UCSD-AML1 (cell line): ENCODE measurements around the gene DACH1.

ENCODE experiments used
- DNase-seq: peaks from one replicate; lab custom pipeline; 2025; ENCODE audit not compliant: unreplicated experiment; lab: John Stamatoyannopoulos, UW

Gene DACH1

DNA sequence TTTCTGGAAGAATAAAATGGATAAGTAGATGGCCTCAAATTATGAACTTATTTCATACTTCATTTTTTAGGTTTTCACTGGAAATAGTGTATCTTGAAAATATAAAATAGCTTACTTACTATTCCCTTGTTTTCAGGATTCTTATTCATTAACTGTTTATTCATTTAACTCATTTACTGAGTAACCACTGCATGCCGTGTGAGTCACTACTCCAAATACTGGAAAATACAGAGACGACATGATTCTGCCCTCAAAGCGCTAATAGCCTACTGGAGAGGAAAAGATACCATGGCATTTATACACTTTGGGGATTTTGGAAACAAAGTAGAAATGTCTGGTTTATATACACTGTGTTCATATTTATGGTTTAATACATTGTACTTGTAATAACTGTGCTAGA is 270.9 kb downstream of the DACH1 start:
- no peak for DNase-seq

DNA sequence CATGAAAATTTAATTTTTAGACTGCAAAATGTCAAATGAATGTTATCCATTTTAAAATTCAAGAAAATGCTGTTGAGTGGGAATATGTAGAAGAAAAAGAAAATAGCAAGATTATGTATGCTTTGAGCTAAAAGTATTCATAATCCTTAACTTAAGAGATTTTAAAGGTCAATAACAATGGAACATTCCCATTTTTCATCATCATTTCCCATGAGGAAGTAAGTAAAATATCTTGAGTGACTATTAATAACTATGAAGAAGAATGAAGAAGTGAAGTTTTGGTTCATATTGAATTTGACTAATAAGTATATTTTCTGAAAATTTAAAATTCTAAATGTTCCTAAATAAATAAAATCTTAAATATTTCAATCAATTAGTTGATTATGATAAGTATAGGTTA is 273.4 kb downstream of the DACH1 start:
- no peak for DNase-seq

DNA sequence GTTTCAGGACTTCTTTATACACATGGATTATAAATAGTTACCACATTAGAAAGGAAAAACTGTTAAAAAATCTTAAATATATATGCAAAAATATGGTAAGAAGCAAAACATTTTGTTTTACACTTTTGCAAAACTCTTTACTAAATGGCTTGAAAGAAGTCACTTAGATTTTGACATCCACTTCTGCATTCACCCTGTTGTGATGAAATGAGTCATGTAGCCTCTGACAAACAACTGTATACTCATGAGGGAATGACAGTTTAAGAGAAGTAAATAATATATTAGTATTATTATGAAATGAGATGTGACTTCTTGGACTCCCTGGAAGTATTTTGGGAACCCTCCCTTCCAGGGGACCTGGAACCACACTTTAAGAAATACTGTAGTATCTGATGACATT is 275.6 kb downstream of the DACH1 start:
- DNase-seq, result no peak

DNA sequence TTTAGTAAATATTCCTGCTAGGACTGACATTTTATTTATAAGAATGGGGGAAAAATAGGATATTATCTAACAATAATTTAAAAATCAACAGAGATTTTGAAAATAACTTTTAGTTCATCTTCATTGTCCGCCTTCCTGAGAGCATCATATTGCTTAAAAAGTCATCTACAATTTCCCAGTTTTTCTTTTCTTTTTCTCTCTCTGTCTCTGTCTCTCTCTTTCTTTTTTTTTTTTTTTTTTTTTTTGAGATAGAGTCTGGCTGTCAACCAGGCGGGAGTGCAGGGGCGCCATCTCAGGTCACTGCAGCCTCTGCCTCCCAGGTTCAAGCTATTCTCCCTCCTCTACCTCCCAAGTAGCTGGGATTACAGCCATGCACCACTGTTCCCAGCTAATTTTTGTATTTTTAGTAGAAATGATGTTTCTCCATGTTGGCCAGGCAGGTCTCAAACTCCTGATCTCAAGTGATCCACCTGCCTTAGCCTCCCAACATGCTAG is 276.3 kb downstream of the DACH1 start:
- no peak for DNase-seq

DNA sequence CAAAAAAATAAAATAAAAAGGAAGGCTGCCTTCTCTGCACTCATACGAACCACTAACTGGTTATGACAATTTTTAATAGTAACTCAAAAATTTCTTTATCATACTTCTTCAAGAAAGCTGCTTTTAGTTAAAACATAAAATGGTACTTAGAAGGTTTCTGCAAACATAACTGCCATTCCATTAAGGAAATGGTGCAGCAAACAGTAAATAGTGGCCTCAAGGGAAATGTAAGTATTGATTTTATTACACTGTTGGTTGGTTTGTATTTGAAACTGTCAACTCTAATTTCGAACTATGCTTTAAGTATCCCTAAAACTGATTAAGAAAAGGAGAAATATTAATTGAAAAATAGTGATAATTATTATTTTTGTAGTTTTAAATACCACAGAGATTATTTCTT is 278.0 kb downstream of the DACH1 start:
- no peak for DNase-seq

DNA sequence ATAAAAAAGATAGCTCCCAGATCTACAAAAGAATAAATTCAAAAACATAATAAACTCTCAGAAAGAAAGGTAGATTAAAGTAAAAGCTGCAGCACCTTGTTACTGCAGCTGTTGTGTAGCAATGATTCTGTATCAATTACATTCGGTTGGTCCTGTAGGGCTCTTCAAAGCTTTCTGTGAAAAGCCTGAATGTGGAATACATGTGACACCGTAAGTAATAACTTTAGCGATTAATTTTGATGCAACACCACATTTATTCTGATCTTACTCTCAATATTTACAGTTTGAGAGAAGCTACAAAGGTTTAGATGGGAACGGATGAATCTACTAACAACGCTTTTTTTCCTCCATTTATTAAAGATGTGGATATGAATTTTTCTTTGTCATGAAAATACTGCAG is 279.2 kb downstream of the DACH1 start:
- DNase-seq, result no peak

DNA sequence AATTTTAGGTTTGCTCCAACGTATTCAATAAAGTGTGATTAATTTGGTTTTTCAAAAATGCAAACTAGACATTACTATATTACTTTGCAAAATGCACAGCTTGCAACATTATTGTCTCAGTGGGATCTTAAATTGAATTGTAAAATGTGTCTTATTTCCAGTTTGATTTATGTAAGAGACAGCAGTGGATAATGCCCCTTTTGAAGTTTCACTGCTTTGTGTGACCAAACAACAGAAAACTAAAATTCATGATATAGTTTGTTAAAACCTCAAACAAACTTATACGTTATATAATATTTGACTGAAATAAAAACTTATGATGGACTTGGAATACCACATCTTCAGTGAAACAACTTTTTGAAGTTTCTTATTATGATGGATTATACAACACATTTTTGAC is 279.8 kb downstream of the DACH1 start:
- no peak for DNase-seq

DNA sequence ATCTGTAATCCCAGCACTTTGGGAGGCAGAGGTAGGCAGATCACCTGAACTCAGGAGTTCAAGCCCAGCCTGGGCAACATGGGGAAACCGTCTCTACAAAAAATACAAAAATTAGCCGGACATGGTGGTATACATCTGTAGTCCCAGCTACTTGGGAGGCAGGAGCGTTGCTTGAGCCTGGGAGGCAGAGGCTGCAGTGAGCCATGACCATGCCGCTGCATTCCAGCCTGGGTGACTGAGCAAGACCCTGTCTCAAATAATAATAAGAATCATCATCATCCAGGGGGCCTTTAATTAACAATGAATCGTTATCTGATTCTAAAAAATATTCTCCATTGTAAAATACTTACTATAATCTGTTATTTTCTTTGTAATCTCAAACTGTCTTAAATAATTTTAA is 283.4 kb downstream of the DACH1 start:
- no peak for DNase-seq

DNA sequence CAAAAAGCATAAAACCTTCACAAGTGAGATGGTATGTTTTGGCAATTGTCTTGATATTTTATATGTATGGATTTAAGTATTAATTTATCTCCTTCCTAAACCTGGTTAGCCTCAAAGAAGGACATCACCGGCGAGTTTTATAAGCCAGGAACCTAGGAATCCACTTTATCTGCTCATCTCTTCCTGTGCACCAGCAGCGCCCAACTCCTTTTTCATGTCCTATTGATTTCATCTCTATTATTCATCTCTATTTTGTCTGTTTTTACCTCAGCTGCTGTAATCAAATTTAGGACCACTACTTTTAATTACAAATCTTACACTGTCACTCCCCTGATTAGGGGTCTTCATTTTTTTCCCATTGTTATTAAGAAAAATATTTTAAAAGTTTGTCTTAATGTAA is 286.4 kb downstream of the DACH1 start:
- no peak for DNase-seq

DNA sequence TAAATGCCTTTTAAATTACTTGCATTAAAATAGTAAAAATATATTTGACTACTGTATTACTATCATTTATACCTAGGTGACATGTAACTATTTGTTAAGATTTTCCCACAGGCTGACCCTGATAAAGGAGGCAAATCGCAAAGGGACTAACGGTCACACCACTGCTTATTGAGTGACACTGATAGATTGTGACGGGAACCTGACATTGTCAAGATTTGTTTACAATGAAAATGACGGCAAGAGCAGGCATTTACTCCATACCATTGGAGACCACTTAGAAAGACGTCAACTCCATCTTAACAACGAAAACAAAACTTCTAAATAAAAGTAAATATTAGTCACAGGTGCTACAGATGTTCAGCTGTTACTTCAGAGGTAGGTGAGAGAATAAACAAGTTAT is 289.0 kb downstream of the DACH1 start:
- DNase-seq, result no peak

DNA sequence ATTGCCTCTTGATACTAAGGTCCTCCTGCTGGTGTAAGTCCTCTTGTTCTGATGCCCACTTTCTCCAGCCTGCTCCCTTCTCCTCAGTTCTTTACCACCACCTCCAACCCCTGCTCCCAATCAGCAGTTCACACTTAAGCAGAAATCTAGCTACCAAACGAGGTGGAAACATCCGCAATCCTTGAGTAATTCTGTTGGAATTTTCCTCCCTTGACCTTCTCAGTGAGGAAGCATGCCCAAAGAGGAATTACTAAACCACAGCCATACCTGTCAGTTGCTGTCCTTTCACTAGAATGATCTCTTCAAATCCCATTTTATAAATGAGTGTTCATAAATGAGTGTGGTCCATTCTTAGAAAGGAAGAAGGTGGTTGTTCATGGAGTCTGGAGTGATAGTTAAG is 289.9 kb downstream of the DACH1 start:
- no peak for DNase-seq

DNA sequence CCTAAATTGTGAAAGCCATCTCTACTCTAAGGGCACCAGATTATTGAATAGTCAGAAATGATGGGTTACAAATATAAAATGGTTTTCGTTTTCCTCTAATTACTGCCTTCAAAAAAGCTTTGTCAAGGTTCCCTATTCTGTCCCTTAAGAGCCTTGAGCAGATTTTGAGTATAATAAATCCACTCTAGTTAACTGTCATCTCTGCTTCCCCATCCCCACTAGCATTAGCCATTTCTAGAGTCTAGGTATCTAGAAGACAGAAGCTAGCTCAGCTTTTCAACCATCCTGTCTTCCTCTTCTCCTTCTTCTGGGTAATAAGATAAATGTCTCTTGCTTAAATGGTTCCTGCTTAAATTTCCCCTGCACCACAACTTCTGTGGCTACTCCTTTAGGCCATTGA is 290.4 kb downstream of the DACH1 start:
- DNase-seq, result no peak

DNA sequence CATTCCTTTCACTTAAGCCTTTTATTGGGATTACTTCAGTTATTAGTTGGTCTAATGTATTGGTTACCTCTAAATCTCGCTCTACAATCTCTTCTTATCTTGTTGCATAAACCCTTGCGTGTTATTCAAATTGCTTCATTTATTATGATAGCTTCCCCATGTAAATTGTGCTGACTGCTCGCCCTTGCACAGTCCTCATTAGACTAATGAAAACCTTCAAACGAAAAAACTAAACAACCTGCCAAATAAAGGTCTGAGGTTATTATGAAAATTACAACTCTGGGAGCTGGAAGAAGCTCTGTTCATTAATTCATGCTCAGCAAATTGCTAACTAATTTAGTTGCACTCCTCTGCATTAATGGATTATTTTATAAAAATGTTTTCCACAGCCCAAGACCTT is 320.1 kb downstream of the DACH1 start:
- no peak for DNase-seq

DNA sequence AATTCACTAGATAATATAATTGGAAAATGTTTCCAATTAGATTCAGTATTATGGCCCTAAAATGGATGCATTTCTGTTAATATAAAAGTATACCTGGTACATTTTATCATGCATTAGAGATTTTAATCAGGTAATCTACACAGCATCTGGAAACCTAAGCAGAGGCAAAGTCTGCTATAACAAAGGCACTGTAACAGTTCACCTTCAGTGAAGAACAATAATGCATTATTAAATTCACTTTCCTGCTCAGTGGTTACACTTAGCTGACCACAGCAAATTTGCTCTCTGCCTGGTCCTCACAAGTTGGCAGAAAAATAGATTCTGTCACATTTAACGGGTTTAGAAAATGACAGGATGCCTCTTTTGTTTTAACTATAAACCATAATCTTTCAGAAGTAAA is 326.9 kb downstream of the DACH1 start:
- no peak for DNase-seq

DNA sequence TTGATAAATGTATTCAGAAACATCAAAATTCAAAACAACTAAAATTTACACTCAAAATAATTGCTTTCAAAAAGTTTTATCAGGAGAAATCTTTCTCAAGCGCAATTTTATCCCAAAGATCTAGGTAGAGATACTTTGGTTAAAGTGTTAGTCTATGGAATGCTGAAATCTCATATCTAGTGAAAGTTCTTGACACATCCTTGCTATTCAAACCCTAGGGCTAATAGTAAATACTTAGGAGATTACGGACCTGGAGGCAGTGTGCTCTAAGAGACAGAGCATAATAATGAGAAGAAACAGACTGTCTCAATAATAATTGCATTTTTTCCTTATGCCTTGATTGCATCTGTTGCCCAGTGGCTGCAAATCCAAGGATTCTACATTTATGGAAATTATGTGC is 330.8 kb downstream of the DACH1 start:
- DNase-seq, result no peak

DNA sequence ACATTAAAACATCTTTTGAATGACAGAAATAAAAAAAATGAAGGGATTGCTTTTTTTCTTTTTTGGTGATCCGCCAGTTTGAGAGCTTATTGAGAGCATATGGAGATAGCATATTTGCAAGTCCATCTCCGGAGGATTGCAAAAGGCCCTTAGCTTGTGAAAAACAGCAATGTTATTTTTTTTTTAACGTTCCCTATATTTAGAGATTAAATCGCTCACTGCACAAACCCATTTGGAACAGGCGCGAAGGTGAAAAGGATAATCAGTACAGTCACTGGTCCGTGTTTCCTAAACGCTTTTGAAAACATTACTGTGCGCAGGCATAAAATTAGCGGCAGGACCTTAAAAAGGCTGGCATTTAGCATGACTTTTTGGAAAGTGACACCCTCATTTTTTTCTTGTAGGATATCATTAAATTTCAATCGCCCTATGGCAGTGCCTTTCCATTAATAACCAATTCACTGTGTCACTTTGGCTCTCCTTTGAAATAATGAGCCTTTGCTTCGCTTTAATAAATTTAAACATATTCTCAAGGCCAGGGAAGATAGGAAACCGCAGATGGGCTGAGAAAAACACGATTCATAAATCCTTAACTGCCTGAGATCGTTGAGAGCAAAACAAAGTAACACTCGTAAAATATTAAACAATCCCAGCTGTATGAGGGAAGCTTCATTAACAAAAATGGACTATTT is 342.2 kb downstream of the DACH1 start:
- no peak for DNase-seq

DNA sequence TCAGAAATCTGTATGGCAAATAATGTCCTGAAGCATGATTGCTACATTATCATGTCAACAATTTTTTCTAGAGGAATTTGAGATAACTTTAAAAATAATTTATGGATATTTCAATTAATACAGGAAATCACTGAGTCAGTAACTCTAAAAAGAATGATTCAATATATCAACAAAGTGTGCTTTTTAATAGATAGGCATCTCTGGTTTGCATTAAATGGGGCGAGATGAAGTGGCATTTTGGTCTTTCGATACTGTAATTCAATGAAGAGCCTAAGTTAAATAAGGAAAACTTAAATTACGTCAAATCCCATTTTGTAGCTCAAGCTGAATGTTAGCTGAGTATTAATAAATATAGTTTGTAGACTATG is 342.8 kb downstream of the DACH1 start:
- DNase-seq, result no peak

DNA sequence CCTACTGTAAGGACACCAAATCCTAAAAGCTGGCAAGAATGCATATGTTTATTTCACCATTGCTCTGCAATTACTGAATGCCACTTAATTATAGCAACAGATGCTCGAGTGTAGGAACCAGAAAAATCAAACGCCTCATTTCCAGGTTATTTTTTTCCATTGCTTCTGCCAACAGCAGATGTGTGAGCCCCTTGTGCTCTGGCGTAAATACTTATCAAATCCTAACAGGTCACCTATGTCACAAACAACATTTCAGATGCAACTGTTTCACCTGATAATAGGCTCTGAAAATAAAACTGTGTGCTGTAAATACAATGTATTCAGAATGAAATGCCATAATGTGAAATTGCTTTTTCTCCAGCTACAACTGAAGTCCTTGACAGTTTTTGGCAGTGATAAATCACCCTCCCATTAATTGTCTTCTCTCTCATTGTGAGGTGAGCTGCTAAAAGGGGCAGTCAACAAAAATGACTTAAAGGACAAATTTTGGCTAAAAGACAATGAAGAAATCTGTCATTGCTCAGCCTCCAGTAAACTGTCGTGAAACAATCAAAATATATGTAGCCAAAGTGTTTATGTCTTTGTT is 344.0 kb downstream of the DACH1 start:
- DNase-seq, result no peak

DNA sequence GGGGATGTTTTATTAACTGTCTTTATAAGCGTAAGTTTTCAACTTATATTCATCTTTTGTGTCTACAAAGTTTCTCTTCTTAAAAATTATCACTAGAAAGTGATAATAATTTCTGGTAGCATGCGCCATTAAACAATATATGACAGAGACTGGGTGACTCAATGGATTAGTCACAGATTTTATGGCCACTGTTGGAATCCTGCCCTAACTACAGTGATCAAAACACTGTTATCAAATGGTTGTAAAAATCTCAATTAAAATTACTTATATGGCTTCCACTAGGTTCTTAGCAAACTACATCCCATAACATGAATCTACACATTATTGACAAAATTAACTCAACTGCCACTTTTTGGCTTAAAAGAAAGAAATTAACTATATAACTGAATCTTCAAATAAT is 350.0 kb downstream of the DACH1 start:
- DNase-seq, result no peak

DNA sequence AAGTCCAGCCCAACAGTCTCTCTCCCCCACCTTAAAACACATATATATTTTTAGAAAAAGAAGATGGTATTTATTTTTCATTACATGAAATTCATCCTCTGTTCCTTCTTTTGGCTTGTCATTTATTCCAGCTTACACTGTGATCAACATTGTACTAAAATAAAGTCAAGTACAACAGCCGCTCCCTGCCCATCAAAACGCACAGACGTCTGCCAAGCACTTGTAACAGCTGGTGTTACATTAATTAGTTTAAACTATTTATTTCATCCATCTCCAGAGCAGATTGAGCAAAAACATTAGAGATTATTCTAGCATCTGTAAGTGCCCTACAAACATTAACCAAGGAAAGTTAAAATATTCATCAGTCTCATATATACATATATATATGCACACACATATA is 350.5 kb downstream of the DACH1 start:
- DNase-seq, result no peak

DNA sequence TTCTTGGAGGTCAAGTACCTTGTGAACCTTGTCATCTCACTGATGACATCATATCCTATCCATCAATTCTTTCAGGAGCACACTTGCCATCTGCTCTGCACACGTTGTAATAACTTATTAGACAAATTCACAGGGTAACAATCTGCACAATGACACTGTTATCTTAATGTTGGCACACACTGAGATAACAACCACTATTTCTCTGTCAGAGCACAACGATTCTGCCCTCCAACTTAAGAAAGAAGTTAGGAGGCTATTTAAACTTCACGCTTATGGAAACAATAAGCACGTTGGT is 351.3 kb downstream of the DACH1 start:
- DNase-seq, result no peak

DNA sequence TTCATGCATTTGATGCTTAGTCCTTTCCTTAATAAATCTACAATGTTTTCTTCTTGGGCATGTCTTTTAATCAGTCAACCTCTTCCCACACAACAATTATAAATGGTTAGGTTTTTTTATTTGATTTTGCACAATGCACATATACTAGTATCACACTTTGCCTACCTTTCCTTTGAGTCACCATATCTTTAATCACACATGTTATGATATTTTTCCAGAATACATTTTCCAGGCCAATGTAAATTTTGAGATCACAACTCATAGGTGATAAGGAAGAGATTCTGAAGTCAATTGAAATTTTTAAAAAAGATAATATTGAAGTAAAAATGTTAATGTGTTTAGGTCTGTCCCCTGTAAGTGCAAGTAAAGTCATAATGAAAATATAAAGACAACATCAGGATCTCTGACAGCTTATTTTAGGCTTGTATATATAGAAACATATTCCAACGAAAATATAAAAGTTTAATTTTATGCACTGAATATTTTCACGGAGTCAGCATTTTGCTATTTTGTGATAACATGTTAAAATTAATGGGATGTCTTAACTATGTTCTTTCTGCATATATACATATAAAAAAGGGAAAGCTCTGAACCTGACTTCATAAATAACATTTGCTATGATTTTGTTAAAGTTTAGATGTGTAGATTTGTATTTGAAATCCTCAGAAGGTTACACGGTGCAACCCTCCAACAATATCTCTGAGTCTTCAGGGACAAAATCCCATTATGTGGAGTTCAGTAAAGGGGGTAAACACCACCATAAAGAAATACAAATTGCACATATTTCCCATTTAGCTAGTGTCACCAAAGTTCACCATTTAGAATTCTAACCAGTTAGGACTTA is 351.9 kb downstream of the DACH1 start:
- DNase-seq, result no peak
